H1 (cell line): ENCODE results near the gene UMOD. TPM values are rescaled to one million over a fixed set of nuclear protein-coding genes. Genes with fewer than 3 reads are reported as not detected.

Source experiments
- CTCF ChIA-PET: fragments of 300-600 bp; sonication (Branson Sonifier 250); formaldehyde crosslinking; loops from one replicate; lab custom pipeline; 2021; ENCODE audit not compliant: partially characterized antibody; lab: Charles Lee
- POLR2A ChIA-PET: fragments of 300-600 bp; sonication (Branson Sonifier 250); formaldehyde crosslinking; loops from one replicate; lab custom pipeline; 2021; ENCODE audit warnings: inconsistent platforms; ENCODE audit not compliant: partially characterized antibody; lab: Charles Lee
- DNase-seq, 2 experiments: peaks; one replicate each; pipeline versions ENCODE4 v3.0.0 to v3.0.0-alpha.2; 2010 to 2022; ENCODE audit warnings: low spot score in 2 of 2, low read depth in 1 of 2, mixed read lengths in 1 of 2
- FAIRE-seq: peaks from 2 replicates; lab custom pipeline; 2011; peaks lifted over from hg19 to GRCh38; lab: Jason Lieb, UNC
- H2AFZ ChIP-seq: 2 replicates; pipeline ENCODE4 v1.8.1; 2012; ENCODE audit warnings: low read length, inconsistent platforms
- H2AK5ac ChIP-seq: 2 replicates; pipeline ENCODE4 v1.6.1; 2013; ENCODE audit warnings: low read depth, low read length
- H2BK120ac ChIP-seq: replicated peaks from 2 replicates; pipeline ENCODE3; 2013; ENCODE audit warnings: low read depth, low read length, inconsistent platforms
- H2BK12ac ChIP-seq: 2 replicates; pipeline ENCODE4 v1.6.1; 2013; ENCODE audit warnings: low read depth, low read length
- H2BK15ac ChIP-seq: 2 replicates; pipeline ENCODE4 v1.6.1; 2013; ENCODE audit warnings: low read length
- H2BK20ac ChIP-seq: 2 replicates; pipeline ENCODE4 v1.6.1; 2013; ENCODE audit warnings: low read length
- H2BK5ac ChIP-seq: 2 replicates; pipeline ENCODE4 v1.6.1; 2013; ENCODE audit warnings: low read depth, low read length
- H3K14ac ChIP-seq: 2 replicates; pipeline ENCODE4 v1.6.1; 2013; ENCODE audit warnings: inconsistent platforms; ENCODE audit not compliant: insufficient read length
- H3K18ac ChIP-seq: 2 replicates; pipeline ENCODE4 v1.6.1; 2013; ENCODE audit warnings: low read length; ENCODE audit errors: extremely low read depth
- H3K23ac ChIP-seq: 2 replicates; pipeline ENCODE4 v1.6.1; 2013; ENCODE audit warnings: inconsistent platforms; ENCODE audit not compliant: insufficient read length
- H3K23me2 ChIP-seq: 2 replicates; pipeline ENCODE4 v1.6.1; 2013; ENCODE audit warnings: low read depth, low read length
- H3K27ac ChIP-seq: 2 replicates; pipeline ENCODE4 v1.6.1; 2011; ENCODE audit warnings: low read depth, low read length, inconsistent platforms
- H3K27me3 ChIP-seq, 4 experiments: replicated peaks in 1 of 4; 1 replicate in 1 of 4; 2 replicates in 3 of 4; pipeline versions ENCODE4 v1.6.1 to v1.8.1; 2011 to 2013; ENCODE audit warnings: low read length in 3 of 4, mild to moderate bottlenecking in 3 of 4, inconsistent platforms in 2 of 4, mixed read lengths in 2 of 4, moderate library complexity in 1 of 4; ENCODE audit not compliant: control insufficient read depth in 3 of 4, insufficient read depth in 3 of 4; ENCODE audit errors: extremely low read depth in 1 of 4
- H3K36me3 ChIP-seq, 4 experiments: 2 replicates each; pipeline versions ENCODE4 v1.6.1 to v1.8.1; 2011 to 2013; ENCODE audit warnings: mild to moderate bottlenecking in 4 of 4, low read length in 3 of 4, moderate library complexity in 2 of 4, control low read depth in 1 of 4, inconsistent platforms in 1 of 4; ENCODE audit not compliant: insufficient read depth in 4 of 4, control insufficient read depth in 2 of 4
- H3K4ac ChIP-seq: replicated peaks from 2 replicates; pipeline ENCODE3; 2013; ENCODE audit warnings: low read length, low read depth, mixed read lengths, inconsistent platforms; ENCODE audit not compliant: insufficient read length
- H3K4me1 ChIP-seq, 4 experiments: replicated peaks in 1 of 4; 1 replicate in 1 of 4; 2 replicates in 3 of 4; pipeline versions ENCODE4 v1.6.1 to v1.8.1; 2011 to 2013; ENCODE audit warnings: low read length in 3 of 4, inconsistent platforms in 2 of 4, mixed read lengths in 1 of 4; ENCODE audit not compliant: insufficient read depth in 4 of 4, control insufficient read depth in 3 of 4
- H3K4me2 ChIP-seq, 2 experiments: 2 replicates each; pipeline versions ENCODE4 v1.6.1 to v1.8.1; 2011 to 2013; ENCODE audit warnings: low read depth in 2 of 2, low read length in 2 of 2, control low read depth in 1 of 2, inconsistent platforms in 1 of 2, mild to moderate bottlenecking in 1 of 2; ENCODE audit not compliant: insufficient read depth in 1 of 2
- H3K4me3 ChIP-seq, 4 experiments: fragments of 200-600, 300-600 bp in 1 of 4; sonication (generic), shearing (Covaris generic), sonication (Bioruptor Twin) in 1 of 4; 2 replicates each; pipeline versions ENCODE4 v1.5.1 to v1.8.1; 2011 to 2016; ENCODE audit warnings: low read length in 4 of 4, low read depth in 3 of 4, control low read depth in 2 of 4, inconsistent platforms in 2 of 4, mild to moderate bottlenecking in 2 of 4, mixed read lengths in 1 of 4, moderate library complexity in 1 of 4; ENCODE audit not compliant: insufficient read depth in 2 of 4; ENCODE audit errors: extremely low read depth in 1 of 4
- H3K56ac ChIP-seq: replicated peaks from 2 replicates; pipeline ENCODE3; 2013; ENCODE audit warnings: low read depth, mild to moderate bottlenecking, mixed read lengths, low read length, inconsistent platforms; ENCODE audit not compliant: insufficient read length
- H3K79me1 ChIP-seq: 2 replicates; pipeline ENCODE4 v1.6.1; 2013; ENCODE audit warnings: low read depth, low read length, control low read depth
- H3K79me2 ChIP-seq, 2 experiments: 2 replicates each; pipeline versions ENCODE4 v1.6.1 to v1.8.1; 2012 to 2013; ENCODE audit warnings: low read length in 2 of 2, mild to moderate bottlenecking in 2 of 2, inconsistent platforms in 1 of 2; ENCODE audit not compliant: insufficient read depth in 2 of 2, control insufficient read depth in 1 of 2
- H3K9ac ChIP-seq, 4 experiments: replicated peaks in 1 of 4; 1 replicate in 1 of 4; 2 replicates in 3 of 4; pipeline versions ENCODE4 v1.6.1 to v1.8.1; 2011 to 2013; ENCODE audit warnings: low read depth in 3 of 4, low read length in 3 of 4, control low read depth in 2 of 4, mild to moderate bottlenecking in 2 of 4, moderate library complexity in 2 of 4, inconsistent platforms in 1 of 4; ENCODE audit errors: extremely low read depth in 1 of 4
- H3K9me3 ChIP-seq, 2 experiments: 2 replicates each; pipeline versions ENCODE4 v1.6.1 to v1.8.1; 2012 to 2013; ENCODE audit warnings: mild to moderate bottlenecking in 2 of 2, moderate library complexity in 2 of 2, control low read depth in 1 of 2, inconsistent platforms in 1 of 2, low read depth in 1 of 2, low read length in 1 of 2, mixed read lengths in 1 of 2; ENCODE audit not compliant: insufficient read depth in 2 of 2
- H4K20me1 ChIP-seq, 2 experiments: replicated peaks in 1 of 2; 2 replicates each; pipeline versions ENCODE3 to v1.8.1; 2011 to 2013; ENCODE audit warnings: inconsistent platforms in 2 of 2, low read length in 2 of 2, mild to moderate bottlenecking in 1 of 2; ENCODE audit not compliant: insufficient read depth in 2 of 2, control insufficient read depth in 1 of 2
- H4K5ac ChIP-seq: 2 replicates; pipeline ENCODE4 v1.6.1; 2013; ENCODE audit warnings: low read length, low read depth, mixed read lengths, inconsistent platforms; ENCODE audit not compliant: insufficient read length
- H4K8ac ChIP-seq: 2 replicates; pipeline ENCODE4 v1.8.0; 2013; ENCODE audit warnings: mild to moderate bottlenecking, moderate library complexity, low read length, inconsistent platforms; ENCODE audit not compliant: insufficient read depth; ENCODE audit errors: extremely low read depth
- H4K91ac ChIP-seq: replicated peaks from 2 replicates; pipeline ENCODE3; 2013; ENCODE audit warnings: low read length, mixed read lengths, inconsistent platforms; ENCODE audit not compliant: insufficient read length
- BRCA1 ChIP-seq: IDR thresholded peaks from 2 replicates; pipeline ENCODE4 v1.6.1; 2012; ENCODE audit warnings: low read depth, low read length, improper control_type of control experiment
- CTCF ChIP-seq, 3 experiments: IDR thresholded peaks; 1 replicate in 2 of 3; 2 replicates in 1 of 3; pipeline versions ENCODE4 v1.5.1 to v1.6.1; 2011; ENCODE audit warnings: low read length in 3 of 3, mild to moderate bottlenecking in 3 of 3, inconsistent platforms in 2 of 3, low read depth in 1 of 3, moderate library complexity in 1 of 3; ENCODE audit not compliant: insufficient read depth in 1 of 3; ENCODE audit errors: control extremely low read depth in 1 of 3
- E2F6 ChIP-seq: IDR thresholded peaks from 2 replicates; pipeline ENCODE4 v1.6.1; 2012; ENCODE audit warnings: inconsistent platforms
- KDM5A ChIP-seq: fragments of 200-600 bp; IDR thresholded peaks from 2 replicates; pipeline ENCODE4 v1.7.1; 2012; ENCODE audit warnings: mild to moderate bottlenecking, low read length, inconsistent platforms, mixed read lengths
- POLR2A ChIP-seq, 2 experiments: IDR thresholded peaks; 1 replicate in 1 of 2; 2 replicates in 1 of 2; pipeline ENCODE4 v1.6.1; 2011; ENCODE audit warnings: low read depth in 2 of 2, low read length in 2 of 2, mild to moderate bottlenecking in 2 of 2; ENCODE audit errors: control extremely low read depth in 1 of 2
- RAD21 ChIP-seq, 2 experiments: IDR thresholded peaks in 1 of 2; conservative IDR thresholded peaks in 1 of 2; 2 replicates each; pipeline ENCODE4 v1.6.1; 2011; ENCODE audit warnings: low read depth in 2 of 2, low read length in 2 of 2, improper control_type of control experiment in 1 of 2, inconsistent platforms in 1 of 2, mild to moderate bottlenecking in 1 of 2, moderate library complexity in 1 of 2
- WGBS, 2 experiments: shearing (Covaris generic) in 1 of 2; methylation state at CpG; one replicate each; pipeline versions ENCODE4 v1.1.6 to v1.1.7; 2013 to 2015; ENCODE audit warnings: low lambda C conversion rate in 2 of 2, mixed read lengths in 2 of 2, inconsistent platforms in 1 of 2, low coverage in 1 of 2, missing lambda C conversion rate in 1 of 2; ENCODE audit not compliant: insufficient replicate concordance in 2 of 2, insufficient coverage in 1 of 2, insufficient read length in 1 of 2; ENCODE audit errors: extremely low coverage in 1 of 2, missing lambda C conversion rate in 1 of 2; 5-methylcytosine and 5-hydroxymethylcytosine counted together
- polyA plus RNA-seq, 7 experiments: library from polyadenylated mRNA; depleted of rRNA in 3 of 7; stranded (reverse) in 5 of 7; unstranded in 2 of 7; fragments of >200 nt in 5 of 7; fragments of 200-250 nt in 2 of 7; gene quantifications; 1 replicate in 5 of 7; 2 replicates in 1 of 7; 4 replicates in 1 of 7; pipeline versions ENCODE4 v1.2.1 to v1.2.3, GENCODE V29; 2011 to 2013; ENCODE audit warnings: missing spikeins in 2 of 7, mixed read lengths in 2 of 7
- total RNA-seq: library from RNA; stranded (reverse); fragmentation: NEBNext Ultra II Directional; extraction: Animal tissue kit (Norgen Biotek cat#: 25700); gene quantifications from 2 replicates; pipeline ENCODE4 v1.2.1, GENCODE V29; 2021

The UMOD gene
- total and polyA plus RNA-seq, 2 of the 8 experiments (the other 6 are each of a cell fraction or from before 2014, with no cell fraction given): not detected

- Histone ChIP-seq H4K8ac (peak within 1 kb of the TSS; percentile 3; the same call in 1 of the 2 replicates), H2BK12ac (no peak within 1 kb of the TSS), H3K14ac (no peak within 1 kb of the TSS), H2BK120ac (no peak within 1 kb of the TSS), H2BK5ac (no peak within 1 kb of the TSS), H3K4me1 (no peaks in the 10 kb centered on the region), H4K91ac (no peak within 1 kb of the TSS), H4K5ac (no peak within 1 kb of the TSS), H2AK5ac (no peak within 1 kb of the TSS), H2BK15ac (no peak within 1 kb of the TSS), H3K79me1 (no peaks in the 10 kb centered on the region), H3K9me3 (no peaks in the 10 kb centered on the region), H3K23me2 (no peaks in the 10 kb centered on the region; the same call in 1 of the 2 replicates), H4K20me1 (no peaks in the 10 kb centered on the region), H3K4ac (no peak within 1 kb of the TSS), H3K79me2 (no peaks in the 10 kb centered on the region), H3K36me3 (no peaks in the 10 kb centered on the region), H3K18ac (no peak within 1 kb of the TSS), H2AFZ (no peak within 1 kb of the TSS; the same call in 1 of the 2 replicates), H3K4me2 (no peak within 1 kb of the TSS), H3K56ac (no peak within 1 kb of the TSS), H3K23ac (no peak within 1 kb of the TSS), H3K27me3 (no peaks in the 10 kb centered on the region), H3K9ac (no peak within 1 kb of the TSS), H3K27ac (no peak within 1 kb of the TSS), H3K4me3 (no peak within 1 kb of the TSS), H2BK20ac (no peak within 1 kb of the TSS)
- FAIRE-seq (peak; percentile 28), DNase-seq (no peak)
- CTCF ChIA-PET: interaction anchor here (1.0 to 1.5 kb wide), 6 partner anchors 14 to 57 kb away, joined by 3 to 5 read pairs (median 3); no protein-coding TSS in a partner anchor
- POLR2A ChIA-PET: no interaction called here
- WGBS, 2 experiments: 89% methylated on average over 7 of the region's 7 CpGs; no CpG with 5 or more reads in 1 of the 2 experiments
- no peak for TF ChIP-seq BRCA1
- no peak for TF ChIP-seq KDM5A
- TF ChIP-seq CTCF (IDR thresholded peaks at IDR 0.05; ENCODE audit: control extremely low read depth in 1 of 3, insufficient read depth in 1 of 3, low read depth in 1 of 3, low read length in 3 of 3): peak in 2 of 3 experiments; percentile 26 to 39; a peak in 3 of 4 replicates
- no peak for TF ChIP-seq POLR2A (IDR thresholded peaks at IDR 0.05; ENCODE audit: control extremely low read depth in 1 of 2, low read depth in 2 of 2, low read length in 2 of 2)
- TF ChIP-seq RAD21 (IDR thresholded peaks at IDR 0.05 in 1 of 2, conservative IDR thresholded peaks at IDR 0.05 in 1 of 2; ENCODE audit: low read depth in 2 of 2, low read length in 2 of 2): peak; percentile 5 to 19; a peak in 3 of 4 replicates
- no peak for TF ChIP-seq E2F6
These were observed 25.0 kb downstream of the UMOD start, which contains the start of gene GP2 for GRCh38 chr16:20327444-20328041. Gene GP2 (minus strand): TSS chr16:20327513. CDS start chr16:20326431, 1,082 bp downstream.
